Smooth muscle cell (in vitro differentiated cells): Measurements from ENCODE around the gene PTPRK. TPM values are rescaled to one million over a fixed set of nuclear protein-coding genes. Genes with fewer than 3 reads are reported as not detected.

Source experiments
- DNase-seq: peaks from one replicate; lab custom pipeline; 2025; ENCODE audit not compliant: unreplicated experiment; lab: John Stamatoyannopoulos, UW
- H2AFZ ChIP-seq: fragments of 200-600 bp; sonication (generic); 2 replicates; pipeline ENCODE4 v1.6.0; 2016; ENCODE audit warnings: antibody characterized with exemption, low read depth, mild to moderate bottlenecking
- H3F3A ChIP-seq: fragments of 200-600 bp; sonication (generic); 2 replicates; pipeline ENCODE4 v1.6.0; 2017; ENCODE audit warnings: antibody characterized with exemption, low read depth
- H3K27ac ChIP-seq: fragments of 200-600 bp; sonication (generic); 2 replicates; pipeline ENCODE4 v1.5.1; 2016; ENCODE audit warnings: low read depth, mild to moderate bottlenecking
- H3K27me3 ChIP-seq: fragments of 200-600 bp; sonication (generic); 2 replicates; pipeline ENCODE4 v1.6.1; 2016; ENCODE audit warnings: low read depth, mild to moderate bottlenecking
- H3K36me3 ChIP-seq: fragments of 200-600 bp; sonication (generic); 2 replicates; pipeline ENCODE4 v1.5.1; 2016; ENCODE audit warnings: low read depth
- H3K4me1 ChIP-seq: fragments of 200-600 bp; sonication (generic); 2 replicates; pipeline ENCODE4 v1.5.1; 2016; ENCODE audit warnings: low read depth
- H3K4me2 ChIP-seq: fragments of 200-600 bp; sonication (generic); 2 replicates; pipeline ENCODE4 v1.6.0; 2016; ENCODE audit warnings: mild to moderate bottlenecking
- H3K4me3 ChIP-seq: fragments of 200-600 bp; sonication (generic); 2 replicates; pipeline ENCODE4 v1.5.1; 2016; ENCODE audit warnings: mild to moderate bottlenecking
- H3K79me2 ChIP-seq: fragments of 200-600 bp; sonication (generic); 2 replicates; pipeline ENCODE4 v1.6.0; 2016; ENCODE audit warnings: low read depth, mild to moderate bottlenecking
- H3K9ac ChIP-seq: fragments of 200-600 bp; sonication (generic); 2 replicates; pipeline ENCODE4 v1.6.0; 2016; ENCODE audit warnings: low read depth
- H3K9me3 ChIP-seq: fragments of 200-600 bp; sonication (generic); replicated peaks from 2 replicates; pipeline ENCODE4 v1.5.1; 2016; ENCODE audit warnings: low read depth
- H4K20me1 ChIP-seq: fragments of 200-600 bp; sonication (generic); 2 replicates; pipeline ENCODE4 v1.6.0; 2016; ENCODE audit warnings: low read depth
- WGBS: methylation state at CpG from one replicate; pipeline ENCODE4 v1.1.7; 2016; ENCODE audit warnings: low lambda C conversion rate; 5-methylcytosine and 5-hydroxymethylcytosine counted together
- polyA plus RNA-seq: library from polyadenylated mRNA; unstranded; fragments of >200 nt; fragmentation: Nextera tagmentation; extraction: Ambion mirVana; gene quantifications from 2 replicates; pipeline ENCODE4 v1.2.1, GENCODE V29; 2016
- total RNA-seq: library from RNA; depleted of rRNA; stranded (reverse); fragments of >200 nt; gene quantifications from 2 replicates; pipeline ENCODE4 v1.2.3, GENCODE V29; 2014
- TF ChIP-seq, protein P1 (sequence below): fragments of 200-600 bp; sonication (generic); IDR thresholded peaks from 2 replicates; pipeline ENCODE4 v1.5.1; 2017; ENCODE audit warnings: borderline replicate concordance, mild to moderate bottlenecking, antibody characterized with exemption; ENCODE audit not compliant: insufficient read depth, poor library complexity, severe bottlenecking

Gene PTPRK
- total and polyA plus RNA-seq, 2 experiments from 2014 or later: 21.7 to 50.4 TPM

DNA sequence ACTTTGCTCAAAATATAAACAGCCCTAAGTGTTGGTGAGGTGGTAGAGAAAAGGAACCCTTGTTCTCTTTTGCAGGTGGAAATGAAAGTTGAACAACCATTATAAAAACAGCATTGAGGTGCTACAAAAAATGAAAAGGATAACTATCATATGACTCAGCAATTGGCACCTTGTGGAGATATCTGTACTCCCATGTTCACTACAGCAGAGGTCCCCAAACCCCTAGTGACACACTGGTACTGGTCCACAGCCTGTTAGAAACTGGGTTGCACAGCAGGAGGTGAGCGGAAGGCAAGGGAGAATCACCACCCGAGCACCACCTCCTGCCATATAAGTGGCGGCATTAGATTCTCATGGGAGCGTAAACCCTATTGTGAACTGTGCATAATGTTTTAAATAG, 352.2 kb downstream of the PTPRK start:
- H3K79me2 ChIP-seq: no peaks in the 10 kb centered on the region
- no peak overlapping the region for H3K4me3 ChIP-seq
- H3K9ac ChIP-seq: no peak overlapping the region
- no peak overlapping the region for H2AFZ ChIP-seq
- no peaks in the 10 kb centered on the region for H3K27me3 ChIP-seq
- no peaks in the 10 kb centered on the region for H3K9me3 ChIP-seq
- H3K27ac ChIP-seq: no peak overlapping the region
- WGBS: 93% methylated on average over 4 of the region's 4 CpGs
- H3K36me3 ChIP-seq: no peaks in the 10 kb centered on the region
- no peaks in the 10 kb centered on the region for H3F3A ChIP-seq
- no peaks in the 10 kb centered on the region for H4K20me1 ChIP-seq
- H3K4me2 ChIP-seq: no peak overlapping the region
- TF ChIP-seq, protein P1, sequence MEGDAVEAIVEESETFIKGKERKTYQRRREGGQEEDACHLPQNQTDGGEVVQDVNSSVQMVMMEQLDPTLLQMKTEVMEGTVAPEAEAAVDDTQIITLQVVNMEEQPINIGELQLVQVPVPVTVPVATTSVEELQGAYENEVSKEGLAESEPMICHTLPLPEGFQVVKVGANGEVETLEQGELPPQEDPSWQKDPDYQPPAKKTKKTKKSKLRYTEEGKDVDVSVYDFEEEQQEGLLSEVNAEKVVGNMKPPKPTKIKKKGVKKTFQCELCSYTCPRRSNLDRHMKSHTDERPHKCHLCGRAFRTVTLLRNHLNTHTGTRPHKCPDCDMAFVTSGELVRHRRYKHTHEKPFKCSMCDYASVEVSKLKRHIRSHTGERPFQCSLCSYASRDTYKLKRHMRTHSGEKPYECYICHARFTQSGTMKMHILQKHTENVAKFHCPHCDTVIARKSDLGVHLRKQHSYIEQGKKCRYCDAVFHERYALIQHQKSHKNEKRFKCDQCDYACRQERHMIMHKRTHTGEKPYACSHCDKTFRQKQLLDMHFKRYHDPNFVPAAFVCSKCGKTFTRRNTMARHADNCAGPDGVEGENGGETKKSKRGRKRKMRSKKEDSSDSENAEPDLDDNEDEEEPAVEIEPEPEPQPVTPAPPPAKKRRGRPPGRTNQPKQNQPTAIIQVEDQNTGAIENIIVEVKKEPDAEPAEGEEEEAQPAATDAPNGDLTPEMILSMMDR: no peak
- H3K4me1 ChIP-seq: no peaks in the 10 kb centered on the region
- DNase-seq: no peak

DNA sequence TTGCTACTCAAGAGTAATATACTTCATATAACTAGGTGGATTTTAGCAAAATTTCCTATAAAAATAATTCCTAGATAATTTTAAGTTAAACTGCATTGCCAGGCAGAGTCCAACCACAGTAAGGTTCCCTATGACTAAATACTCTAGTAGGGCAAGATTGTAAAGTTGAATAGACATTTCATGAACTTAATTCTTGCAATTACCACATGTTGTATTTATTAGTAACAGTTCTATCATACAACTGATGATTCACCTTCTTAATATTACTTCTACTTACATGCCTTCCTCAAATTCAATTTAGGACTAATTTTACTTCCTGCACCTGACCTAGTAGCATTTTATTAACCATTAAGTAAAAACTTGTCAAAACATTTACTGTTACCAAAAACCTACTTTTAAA, 352.8 kb downstream of the PTPRK start:
- no peaks in the 10 kb centered on the region for H3K9me3 ChIP-seq
- no peak overlapping the region for H3K4me2 ChIP-seq
- TF ChIP-seq, protein P1: no peak
- no peaks in the 10 kb centered on the region for H3K36me3 ChIP-seq
- H2AFZ ChIP-seq: no peak overlapping the region
- H3K27ac ChIP-seq: no peak overlapping the region
- H3K79me2 ChIP-seq: no peaks in the 10 kb centered on the region
- no peak for DNase-seq
- no peak overlapping the region for H3K4me3 ChIP-seq
- no peaks in the 10 kb centered on the region for H3K27me3 ChIP-seq
- no peaks in the 10 kb centered on the region for H3K4me1 ChIP-seq
- no peaks in the 10 kb centered on the region for H3F3A ChIP-seq
- no peaks in the 10 kb centered on the region for H4K20me1 ChIP-seq
- H3K9ac ChIP-seq: no peak overlapping the region

DNA sequence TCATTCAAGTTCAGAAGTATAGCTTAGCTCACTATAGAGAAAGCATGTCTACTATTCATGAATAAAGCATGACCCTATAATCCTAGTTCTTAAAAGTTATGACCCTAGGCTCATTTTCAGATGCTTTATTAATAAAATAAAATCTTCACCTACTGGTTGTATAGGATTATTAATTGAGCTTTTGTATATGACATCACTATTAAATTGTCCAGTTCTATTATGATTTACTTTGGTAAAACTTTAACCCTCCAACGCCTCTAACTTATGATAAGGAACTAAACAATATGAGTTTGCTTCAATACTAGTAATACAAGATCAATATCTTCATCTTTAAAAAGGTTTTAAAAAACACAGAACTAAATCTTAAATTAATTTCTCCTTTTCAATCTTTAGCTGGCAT, 356.1 kb downstream of the PTPRK start:
- Histone ChIP-seq H3K36me3 (no peaks in the 10 kb centered on the region), H3K4me2 (no peak overlapping the region), H2AFZ (no peak overlapping the region), H3K27ac (no peak overlapping the region), H4K20me1 (no peaks in the 10 kb centered on the region), H3K4me3 (no peak overlapping the region), H3K9ac (no peak overlapping the region), H3F3A (no peaks in the 10 kb centered on the region), H3K27me3 (no peaks in the 10 kb centered on the region), H3K9me3 (no peaks in the 10 kb centered on the region), H3K4me1 (no peaks in the 10 kb centered on the region), H3K79me2 (no peaks in the 10 kb centered on the region)
- TF ChIP-seq, protein P1: no peak
- DNase-seq: no peak
- WGBS: 100% methylated on average over 1 of the region's 1 CpG

- Histone ChIP-seq H3K4me2 (no peak overlapping the region), H3K27me3 (no peaks in the 10 kb centered on the region), H3K79me2 (no peaks in the 10 kb centered on the region), H3K4me1 (no peaks in the 10 kb centered on the region), H3K9ac (no peak overlapping the region), H3K36me3 (no peaks in the 10 kb centered on the region), H3K9me3 (no peaks in the 10 kb centered on the region), H2AFZ (no peak overlapping the region), H3F3A (no peaks in the 10 kb centered on the region), H3K4me3 (no peak overlapping the region), H4K20me1 (no peaks in the 10 kb centered on the region), H3K27ac (no peak overlapping the region)
- 47% methylated on average over 2 of the region's 2 CpGs for WGBS
- DNase-seq: no peak
- TF ChIP-seq, protein P1: no peak
Measured at GRCh38 chr6:128162423-128162822, 358.0 kb downstream of the PTPRK start.
